Uterus (tissue), 4 donors: ENCODE data around the gene METTL26. TPM values are rescaled to one million over a fixed set of nuclear protein-coding genes. Genes with fewer than 3 reads are reported as not detected.

Source experiments
- DNase-seq, 2 donors: peaks; one replicate each; pipeline ENCODE4 v3.0.0-alpha.2; 2019 to 2020
- H3K27ac ChIP-seq, 2 donors: fragments of 200-600 bp; sonication (generic); 1 replicate in 1 of 2; 2 replicates in 1 of 2; pipeline ENCODE4 v1.5.1; 2016 to 2018
- H3K27me3 ChIP-seq, 2 donors: fragments of 200-600 bp; sonication (generic); one replicate each; pipeline ENCODE4 v1.5.1; 2018 to 2019; ENCODE audit warnings: control low read depth in 1 of 2
- H3K36me3 ChIP-seq, 2 donors: fragments of 200-600 bp; sonication (generic); one replicate each; pipeline ENCODE4 v1.5.1; 2019; ENCODE audit warnings: control low read depth in 1 of 2
- H3K4me1 ChIP-seq, 2 donors: fragments of 200-600 bp; sonication (generic); one replicate each; pipeline ENCODE4 v1.5.1; 2018 to 2019; ENCODE audit warnings: control low read depth in 1 of 2
- H3K4me3 ChIP-seq, 2 donors: fragments of 200-600 bp; sonication (generic); 1 replicate in 1 of 2; 2 replicates in 1 of 2; pipeline ENCODE4 v1.5.1; 2018 to 2019; ENCODE audit warnings: mild to moderate bottlenecking in 1 of 2
- H3K9me3 ChIP-seq, 2 donors: fragments of 200-600 bp; sonication (generic); one replicate each; pipeline ENCODE4 v1.5.1; 2019; ENCODE audit warnings: control low read depth in 1 of 2
- POLR2A ChIP-seq, 2 donors: fragments of 450-650 bp; IDR thresholded peaks; one replicate each; pipeline ENCODE4 v1.6.1; 2016; ENCODE audit warnings: antibody characterized with exemption in 2 of 2, mild to moderate bottlenecking in 1 of 2, moderate library complexity in 1 of 2
- intact Hi-C: fragments of 100-400 bp; cut with DNase I; formaldehyde crosslinking; loops from one replicate; pipeline ENCODE4 v1.15.1; 2023; ENCODE audit warnings: low total_unique reads
- total RNA-seq, 4 donors: library from RNA; depleted of rRNA in 3 of 4; stranded (reverse); fragments of >200 nt in 3 of 4; gene quantifications; one replicate each; pipeline versions ENCODE4 v1.1.0 to v1.2.4, GENCODE V29; 2014 to 2023
- TF ChIP-seq, protein P1 (sequence below), 4 experiments: fragments of 200-600 bp in 2 of 4; fragments of 450-650 bp in 2 of 4; sonication (generic) in 2 of 4; IDR thresholded peaks; one replicate each; pipeline ENCODE4 v1.5.1; 2016 to 2019; ENCODE audit warnings: antibody characterized with exemption in 4 of 4, mild to moderate bottlenecking in 2 of 4, moderate library complexity in 1 of 4
- donor health status: DM: yes; HTN: yes; CAD: no.

METTL26 gene
- total RNA-seq, 4 donors from 2014 or later: 29.5 to 171 (median 97.1) TPM

DNA sequence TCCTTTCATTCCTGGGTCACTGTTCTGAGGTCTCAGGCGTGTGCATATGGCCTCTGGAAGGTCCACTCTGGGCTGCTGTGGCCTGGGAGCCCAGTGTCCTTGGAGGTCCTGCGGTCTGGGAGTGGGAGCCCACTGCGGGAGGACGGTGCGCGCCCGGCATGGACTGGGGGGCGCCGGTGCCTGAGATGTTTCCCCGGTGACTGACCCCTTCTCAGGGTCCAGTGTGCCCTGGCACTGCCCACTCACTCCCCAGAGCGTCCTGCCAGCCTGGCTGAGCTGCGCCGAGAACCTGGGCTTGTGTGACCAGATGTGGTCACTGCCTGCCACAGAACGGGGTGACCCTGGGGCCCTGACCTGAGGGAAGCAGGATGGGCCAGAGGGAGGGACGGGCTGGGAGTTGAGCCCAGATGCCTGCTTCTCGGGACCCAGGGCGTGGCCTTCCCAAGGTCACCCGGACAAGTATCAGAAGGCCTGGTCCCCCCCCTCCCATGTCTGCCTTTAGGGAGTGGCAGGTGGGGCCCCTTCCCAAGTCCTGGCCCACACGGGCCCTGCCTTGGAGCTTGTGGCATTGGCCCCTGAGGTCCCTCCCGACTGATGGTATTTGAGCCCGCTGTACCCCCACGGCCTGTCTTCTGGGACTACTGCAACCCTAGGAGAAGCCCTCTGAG is 38.2 kb upstream of the METTL26 start:
- H3K4me1 ChIP-seq: peaks cover 0 to 11% of the 10 kb centered on the region in 2 donors
- no peaks in the 10 kb centered on the region for H3K27me3 ChIP-seq
- no peak for DNase-seq
- TF ChIP-seq, protein P1, sequence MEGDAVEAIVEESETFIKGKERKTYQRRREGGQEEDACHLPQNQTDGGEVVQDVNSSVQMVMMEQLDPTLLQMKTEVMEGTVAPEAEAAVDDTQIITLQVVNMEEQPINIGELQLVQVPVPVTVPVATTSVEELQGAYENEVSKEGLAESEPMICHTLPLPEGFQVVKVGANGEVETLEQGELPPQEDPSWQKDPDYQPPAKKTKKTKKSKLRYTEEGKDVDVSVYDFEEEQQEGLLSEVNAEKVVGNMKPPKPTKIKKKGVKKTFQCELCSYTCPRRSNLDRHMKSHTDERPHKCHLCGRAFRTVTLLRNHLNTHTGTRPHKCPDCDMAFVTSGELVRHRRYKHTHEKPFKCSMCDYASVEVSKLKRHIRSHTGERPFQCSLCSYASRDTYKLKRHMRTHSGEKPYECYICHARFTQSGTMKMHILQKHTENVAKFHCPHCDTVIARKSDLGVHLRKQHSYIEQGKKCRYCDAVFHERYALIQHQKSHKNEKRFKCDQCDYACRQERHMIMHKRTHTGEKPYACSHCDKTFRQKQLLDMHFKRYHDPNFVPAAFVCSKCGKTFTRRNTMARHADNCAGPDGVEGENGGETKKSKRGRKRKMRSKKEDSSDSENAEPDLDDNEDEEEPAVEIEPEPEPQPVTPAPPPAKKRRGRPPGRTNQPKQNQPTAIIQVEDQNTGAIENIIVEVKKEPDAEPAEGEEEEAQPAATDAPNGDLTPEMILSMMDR (IDR thresholded peaks at IDR 0.05): no peak
- no peak for TF ChIP-seq POLR2A (IDR thresholded peaks at IDR 0.05)
- intact Hi-C loops: no loop called here
- H3K4me3 ChIP-seq: no peak overlapping the region
- no peaks in the 10 kb centered on the region for H3K9me3 ChIP-seq
- H3K36me3 ChIP-seq: no peaks in the 10 kb centered on the region
- H3K27ac ChIP-seq: no peak overlapping the region

- Histone ChIP-seq H3K27me3 (no peaks in the 10 kb centered on the region), H3K36me3 (no peaks in the 10 kb centered on the region), H3K9me3 (no peaks in the 10 kb centered on the region), H3K4me1 (peaks cover 0 to 11% of the 10 kb centered on the region in 2 donors), H3K4me3 (no peak overlapping the region), H3K27ac (no peak overlapping the region)
- DNase-seq: no peak
- intact Hi-C loops: no loop called here
- TF ChIP-seq, protein P1 (IDR thresholded peaks at IDR 0.05): no peak
- TF ChIP-seq POLR2A (IDR thresholded peaks at IDR 0.05): no peak
Observed at GRCh38 chr16:673399-673991, 37.4 kb upstream of the METTL26 start.

GRCh38 chr16:672851-673250 is 36.7 kb upstream of the METTL26 start:
- H3K27me3 ChIP-seq: no peaks in the 10 kb centered on the region
- no peak overlapping the region for H3K27ac ChIP-seq
- H3K9me3 ChIP-seq: no peaks in the 10 kb centered on the region
- H3K36me3 ChIP-seq: no peaks in the 10 kb centered on the region
- H3K4me1 ChIP-seq: peaks cover 0 to 11% of the 10 kb centered on the region in 2 donors
- TF ChIP-seq, protein P1 (IDR thresholded peaks at IDR 0.05): no peak
- TF ChIP-seq POLR2A (IDR thresholded peaks at IDR 0.05): no peak
- no peak overlapping the region for H3K4me3 ChIP-seq
- intact Hi-C loops: no loop called here
- no peak for DNase-seq

DNA sequence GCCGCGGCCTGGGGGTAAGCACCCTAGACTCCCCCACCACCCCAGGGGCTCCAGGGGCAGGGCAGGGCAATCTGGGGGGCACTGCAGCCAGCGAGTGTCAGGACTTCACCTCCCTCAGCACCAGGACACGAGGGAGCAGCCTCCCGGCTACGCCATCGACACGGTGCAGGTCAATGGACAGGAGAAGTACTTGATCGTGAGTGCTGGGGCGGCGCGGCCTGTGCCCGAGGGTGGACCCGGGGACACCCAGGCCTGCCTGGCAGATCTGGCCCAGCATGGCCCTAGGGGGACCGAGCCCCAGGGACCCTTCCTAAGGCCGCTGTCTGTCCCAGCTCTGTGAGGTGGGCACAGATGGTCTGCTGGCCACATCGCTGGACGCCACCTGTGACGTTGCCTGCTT is 36.3 kb upstream of the METTL26 start:
- DNase-seq: no peak
- H3K27me3 ChIP-seq: no peaks in the 10 kb centered on the region
- H3K36me3 ChIP-seq: no peaks in the 10 kb centered on the region
- TF ChIP-seq POLR2A (IDR thresholded peaks at IDR 0.05): no peak
- TF ChIP-seq, protein P1 (IDR thresholded peaks at IDR 0.05): no peak
- H3K4me1 ChIP-seq: peaks cover 0 to 15% of the 10 kb centered on the region in 2 donors
- H3K27ac ChIP-seq: no peak overlapping the region
- intact Hi-C loops: no loop called here
- H3K9me3 ChIP-seq: no peaks in the 10 kb centered on the region
- H3K4me3 ChIP-seq: no peak overlapping the region

- H3K36me3 ChIP-seq: no peaks in the 10 kb centered on the region
- H3K4me1 ChIP-seq: peaks cover 0 to 19% of the 10 kb centered on the region in 2 donors
- DNase-seq: no peak
- no peak overlapping the region for H3K27ac ChIP-seq
- no peak overlapping the region for H3K4me3 ChIP-seq
- no peaks in the 10 kb centered on the region for H3K9me3 ChIP-seq
- TF ChIP-seq, protein P1 (IDR thresholded peaks at IDR 0.05): no peak
- TF ChIP-seq POLR2A (IDR thresholded peaks at IDR 0.05): no peak
- no peaks in the 10 kb centered on the region for H3K27me3 ChIP-seq
- intact Hi-C loops: no loop called here
Observed at GRCh38 chr16:671353-672131, 35.4 kb upstream of the METTL26 start.
